Natural killer cell (primary cell): Measurements from ENCODE around the gene AKAP13. TPM values are rescaled to one million over a fixed set of nuclear protein-coding genes. Genes with fewer than 3 reads are reported as not detected.
A peak's percentile ranks its signal among the peaks of the same experiment; 100 is the strongest.

Experiments
- ATAC-seq, 3 donors: fragments of 150-1000 bp in 2 of 3; fragments of 200-7000 bp in 1 of 3; cut with Tn5 transposase; 1 replicate in 1 of 3; 2 replicates in 2 of 3; pipeline ENCODE4 v1.10.0; 2021; ENCODE audit warnings: mild to moderate bottlenecking in 2 of 3, moderate library complexity in 2 of 3
- DNase-seq, 2 donors: peaks; one replicate each; pipeline versions ENCODE4 v3.0.0 to v3.0.0-alpha.2; 2013 to 2021; ENCODE audit warnings: mixed read lengths in 1 of 2
- H3K27ac ChIP-seq: one replicate; pipeline ENCODE4 v1.5.1; 2013; ENCODE audit warnings: mild to moderate bottlenecking, low read length
- H3K27me3 ChIP-seq: one replicate; pipeline ENCODE4 v1.6.1; 2013; ENCODE audit warnings: low read length; ENCODE audit not compliant: control insufficient read depth, insufficient read depth
- H3K36me3 ChIP-seq: one replicate; pipeline ENCODE4 v1.6.1; 2013; ENCODE audit warnings: low read length; ENCODE audit not compliant: control insufficient read depth, insufficient read depth
- H3K4me1 ChIP-seq: one replicate; pipeline ENCODE4 v1.6.1; 2013; ENCODE audit warnings: low read length; ENCODE audit not compliant: control insufficient read depth, insufficient read depth
- H3K4me3 ChIP-seq: one replicate; pipeline ENCODE4 v1.5.1; 2013; ENCODE audit warnings: low read length
- H3K9me3 ChIP-seq: one replicate; pipeline ENCODE4 v1.6.1; 2013; ENCODE audit warnings: low read length; ENCODE audit not compliant: control insufficient read depth, insufficient read depth
- H3K27ac Mint-ChIP-seq, 2 donors: one replicate each; pipeline ENCODE4 v1.8.0; 2022; ENCODE audit warnings: mild to moderate bottlenecking in 2 of 2, mixed read lengths in 2 of 2, moderate library complexity in 1 of 2
- H3K27me3 Mint-ChIP-seq, 2 donors: one replicate each; pipeline ENCODE4 v1.8.0; 2022; ENCODE audit warnings: low read depth in 2 of 2, mixed read lengths in 2 of 2
- H3K36me3 Mint-ChIP-seq: one replicate; pipeline ENCODE4 v1.8.0; 2022; ENCODE audit warnings: mixed read lengths
- H3K4me1 Mint-ChIP-seq, 2 donors: one replicate each; pipeline ENCODE4 v1.8.0; 2022; ENCODE audit warnings: mixed read lengths in 2 of 2
- H3K4me3 Mint-ChIP-seq: one replicate; pipeline ENCODE4 v1.8.0; 2022; ENCODE audit warnings: mild to moderate bottlenecking, moderate library complexity, mixed read lengths
- H3K9me3 Mint-ChIP-seq, 2 donors: one replicate each; pipeline ENCODE4 v1.8.0; 2022; ENCODE audit warnings: mixed read lengths in 2 of 2
- CTCF ChIP-seq: fragments of 200-600 bp; IDR thresholded peaks from one replicate; pipeline ENCODE4 v1.8.0; 2022; ENCODE audit warnings: antibody characterized with exemption
- WGBS: methylation state at CpG from one replicate; pipeline ENCODE4 v1.1.7; 2013; ENCODE audit warnings: missing lambda C conversion rate; ENCODE audit not compliant: insufficient coverage; 5-methylcytosine and 5-hydroxymethylcytosine counted together
- intact Hi-C: fragments of 100-400 bp; cut with micrococcal nuclease; formaldehyde crosslinking; loops from one replicate; pipeline ENCODE4 v1.14.2; 2022
- total RNA-seq, 4 donors: library from RNA; stranded (reverse); fragments of 120-200 nt in 1 of 4; gene quantifications; one replicate each; pipeline versions ENCODE4 v1.2.3 to v1.2.4, GENCODE V29; 2013 to 2022

Gene AKAP13
- total RNA-seq, 3 donors from 2014 or later (not counting 1 experiment from before 2014, with no cell fraction given): 573 to 661 (median 647) TPM

GRCh38 chr15:85542895-85543331, 162.5 kb downstream of the AKAP13 start:
- Mint-ChIP-seq H3K9me3 (no peaks in the 10 kb centered on the region), H3K36me3 (no peaks in the 10 kb centered on the region), H3K4me1 (peaks cover 50% of the 10 kb centered on the region in 2 donors), H3K4me3 (no peak overlapping the region), H3K27me3 (no peaks in the 10 kb centered on the region), H3K27ac (peak overlapping the region; percentile 83 to 91)
- H3K27ac ChIP-seq: peak overlapping the region; percentile 53
- no peak overlapping the region for H3K4me3 ChIP-seq
- peaks cover 10% of the 10 kb centered on the region for H3K4me1 ChIP-seq
- no peaks in the 10 kb centered on the region for H3K27me3 ChIP-seq
- peak in 1 of 3 donors; percentile 46 for ATAC-seq
- no peak for DNase-seq
- peaks cover 2% of the 10 kb centered on the region for H3K36me3 ChIP-seq
- H3K9me3 ChIP-seq: no peaks in the 10 kb centered on the region
- no CpG with 5 or more reads among the region's 3 CpGs for WGBS
- intact Hi-C loops: loop anchor here (2.0 to 5.0 kb wide), 2 partner anchors 39 to 104 kb away; no protein-coding TSS in a partner anchor
- no peak for TF ChIP-seq CTCF

GRCh38 chr15:85543741-85544155, 163.3 kb downstream of the AKAP13 start:
- Mint-ChIP-seq H3K9me3 (no peaks in the 10 kb centered on the region), H3K27ac (peak overlapping the region; percentile 83 to 91), H3K27me3 (no peaks in the 10 kb centered on the region), H3K36me3 (no peaks in the 10 kb centered on the region), H3K4me3 (peak overlapping the region; percentile 84), H3K4me1 (peaks cover 53 to 54% of the 10 kb centered on the region in 2 donors)
- TF ChIP-seq CTCF: peak; percentile 8
- DNase-seq (peak; percentile 47 to 73), ATAC-seq (peak; percentile 80 to 88 (median 86))
- Histone ChIP-seq H3K27ac (peak overlapping the region; percentile 53), H3K4me3 (peak overlapping the region; percentile 14), H3K27me3 (no peaks in the 10 kb centered on the region), H3K4me1 (peaks cover 10% of the 10 kb centered on the region), H3K36me3 (peaks cover 2% of the 10 kb centered on the region), H3K9me3 (no peaks in the 10 kb centered on the region)
- 18% methylated on average over 14 of the region's 15 CpGs for WGBS
- intact Hi-C loops: loop anchor here (2.0 to 5.0 kb wide), 2 partner anchors 39 to 103 kb away; no protein-coding TSS in a partner anchor

GRCh38 chr15:85545185-85545584, 164.8 kb downstream of the AKAP13 start:
- ATAC-seq (no peak), DNase-seq (no peak)
- no peaks in the 10 kb centered on the region for H3K27me3 ChIP-seq
- peaks cover 10% of the 10 kb centered on the region for H3K4me1 ChIP-seq
- H3K4me1 Mint-ChIP-seq: peaks cover 45 to 47% of the 10 kb centered on the region in 2 donors
- H3K27me3 Mint-ChIP-seq: no peaks in the 10 kb centered on the region
- H3K27ac ChIP-seq: peak overlapping the region; percentile 69
- peak overlapping the region in 1 of 2 donors; percentile 57 for H3K27ac Mint-ChIP-seq
- no peak overlapping the region for H3K4me3 Mint-ChIP-seq
- intact Hi-C loops: no loop called here
- H3K36me3 ChIP-seq: peaks cover 2% of the 10 kb centered on the region
- 90% methylated on average over 1 of the region's 1 CpG for WGBS
- no peak overlapping the region for H3K4me3 ChIP-seq
- no peak for TF ChIP-seq CTCF
- H3K9me3 Mint-ChIP-seq: no peaks in the 10 kb centered on the region
- H3K36me3 Mint-ChIP-seq: no peaks in the 10 kb centered on the region
- no peaks in the 10 kb centered on the region for H3K9me3 ChIP-seq

GRCh38 chr15:85545752-85546151, 165.3 kb downstream of the AKAP13 start:
- peaks cover 10% of the 10 kb centered on the region for H3K4me1 ChIP-seq

More at GRCh38 chr15:85545752-85546151, 165.3 kb downstream of the AKAP13 start:
- DNase-seq (no peak), ATAC-seq (peak in 1 of 3 donors; percentile 52)
- TF ChIP-seq CTCF: no peak
- H3K4me3 Mint-ChIP-seq: no peak overlapping the region
- Histone ChIP-seq H3K36me3 (peaks cover 2% of the 10 kb centered on the region), H3K27ac (peak overlapping the region; percentile 69), H3K27me3 (no peaks in the 10 kb centered on the region), H3K9me3 (no peaks in the 10 kb centered on the region), H3K4me3 (no peak overlapping the region)
- peak overlapping the region in 1 of 2 donors; percentile 57 for H3K27ac Mint-ChIP-seq
- H3K36me3 Mint-ChIP-seq: no peaks in the 10 kb centered on the region
- intact Hi-C loops: no loop called here
- 79% methylated on average over 2 of the region's 3 CpGs for WGBS
- no peaks in the 10 kb centered on the region for H3K27me3 Mint-ChIP-seq
- no peaks in the 10 kb centered on the region for H3K9me3 Mint-ChIP-seq
- H3K4me1 Mint-ChIP-seq: peaks cover 43 to 45% of the 10 kb centered on the region in 2 donors
